Spleen (tissue), 11 donors: Measurements from ENCODE around the gene CLEC16A. TPM values are rescaled to one million over a fixed set of nuclear protein-coding genes. Genes with fewer than 3 reads are reported as not detected.
A peak's percentile ranks its signal among the peaks of the same experiment; 100 is the strongest.

ENCODE experiments used
- DNase-seq: peaks from one replicate; pipeline ENCODE4 v3.0.0-alpha.2; 2020
- H3K27ac ChIP-seq, 8 donors: fragments of 200-600 bp; sonication (generic) in 7 of 8; 1 replicate in 4 of 8; 2 replicates in 4 of 8; pipeline versions ENCODE4 v1.5.0 to v1.8.0; 2016 to 2021; ENCODE audit warnings: inconsistent platforms in 4 of 8, mild to moderate bottlenecking in 4 of 8, moderate library complexity in 1 of 8
- H3K27me3 ChIP-seq, 7 donors: fragments of 200-600 bp; sonication (generic) in 6 of 7; replicated peaks in 1 of 7; 1 replicate in 4 of 7; 2 replicates in 3 of 7; pipeline versions ENCODE4 v1.5.0 to v1.8.0; 2016 to 2021; ENCODE audit warnings: inconsistent platforms in 3 of 7, mild to moderate bottlenecking in 1 of 7
- H3K36me3 ChIP-seq, 6 donors: fragments of 200-600 bp; sonication (generic) in 5 of 6; 1 replicate in 4 of 6; 2 replicates in 2 of 6; pipeline versions ENCODE4 v1.5.0 to v1.8.0; 2016 to 2021; ENCODE audit warnings: inconsistent platforms in 2 of 6
- H3K4me1 ChIP-seq, 6 donors: fragments of 200-600 bp; sonication (generic) in 5 of 6; 1 replicate in 3 of 6; 2 replicates in 3 of 6; pipeline versions ENCODE4 v1.5.0 to v1.8.0; 2016 to 2021; ENCODE audit warnings: inconsistent platforms in 3 of 6
- H3K4me3 ChIP-seq, 8 donors: fragments of 200-600 bp; sonication (generic) in 7 of 8; 1 replicate in 4 of 8; 2 replicates in 4 of 8; pipeline versions ENCODE4 v1.5.0 to v1.8.0; 2016 to 2021; ENCODE audit warnings: inconsistent platforms in 4 of 8, mild to moderate bottlenecking in 4 of 8, moderate library complexity in 2 of 8
- H3K9me3 ChIP-seq, 8 donors: fragments of 200-600 bp; sonication (generic) in 7 of 8; 1 replicate in 4 of 8; 2 replicates in 4 of 8; pipeline versions ENCODE4 v1.5.0 to v1.8.0; 2016 to 2021; ENCODE audit warnings: inconsistent platforms in 4 of 8
- CTCF ChIP-seq, 11 experiments: fragments of 200-600 bp in 7 of 11; fragments of 450-650 bp in 4 of 11; sonication (generic) in 4 of 11; IDR thresholded peaks in 8 of 11; conservative IDR thresholded peaks in 3 of 11; 1 replicate in 7 of 11; 2 replicates in 4 of 11; pipeline versions ENCODE4 v1.4.0 to v1.8.0; 2016 to 2021; ENCODE audit warnings: antibody characterized with exemption in 11 of 11, inconsistent platforms in 4 of 11, mild to moderate bottlenecking in 1 of 11
- POLR2A ChIP-seq, 3 donors: fragments of 450-650 bp; IDR thresholded peaks; one replicate each; pipeline ENCODE4 v1.5.1; 2017; ENCODE audit warnings: antibody characterized with exemption in 3 of 3, mild to moderate bottlenecking in 1 of 3
- POLR2AphosphoS5 ChIP-seq, 3 donors: sonication (generic); formaldehyde crosslinking; IDR thresholded peaks; one replicate each; pipeline ENCODE4 v1.5.1; 2017; ENCODE audit warnings: antibody characterized with exemption in 3 of 3
- WGBS, 5 donors: extraction: QIAGEN DNeasy Blood & Tissue Kit in 3 of 5; methylation state at CpG; one replicate each; pipeline versions ENCODE4 v1.1.5 to v1.1.7; 2013 to 2018; 5-methylcytosine and 5-hydroxymethylcytosine counted together
- intact Hi-C: fragments of 100-400 bp; cut with DNase I; formaldehyde crosslinking; loops from one replicate; pipeline ENCODE4 v1.15.0; 2023; ENCODE audit warnings: low total_unique reads
- polyA plus RNA-seq, 3 donors: library from polyadenylated mRNA; stranded (reverse); fragments of 200-250 nt; gene quantifications; one replicate each; pipeline ENCODE4 v1.2.1, GENCODE V29; 2013
- total RNA-seq, 7 donors: library from RNA; depleted of rRNA in 3 of 7; stranded (reverse); fragments of >200 nt in 3 of 7; fragmentation: NEBNext Ultra II Directional in 4 of 7; extraction: Animal tissue kit (Norgen Biotek cat#: 25700) in 4 of 7; gene quantifications; one replicate each; pipeline versions ENCODE4 v1.1.0 to v1.2.1, GENCODE V29; 2016 to 2021
- donor health status: healthy with polysubstance abuse.
- donor health status: DM: no; HTN: no; CAD: no; lungs with moderate emphysema.
- donor health status: DM: no; HTN: no; CAD: no.
- donor health status: Bipolar disorder and iron deficiency.
- donor health status: healthy.
- donor health status: DM: no; HTN: no; CAD: no.
- donor health status: DM: yes; HTN: yes; CAD: no.

Gene CLEC16A
- total and polyA plus RNA-seq, 10 donors = 7.3 to 54.6 (median 35.1) TPM

GRCh38 chr16:11202260-11203091 lies 258.1 kb downstream of the CLEC16A start:
- peaks cover 0 to 1% (median 0%) of the 10 kb centered on the region in 6 donors for H3K36me3 ChIP-seq
- TF ChIP-seq CTCF (IDR thresholded peaks at IDR 0.05 in 8 of 11, conservative IDR thresholded peaks at IDR 0.05 in 3 of 11) (no peak), POLR2A (IDR thresholded peaks at IDR 0.05) (no peak), POLR2AphosphoS5 (IDR thresholded peaks at IDR 0.05) (no peak)
- 24 to 44% (median 35%) methylated on average over 9 to 13 of the region's 13 CpGs for WGBS, 5 donors
- intact Hi-C loops = no loop called here
- H3K4me3 ChIP-seq = no peak overlapping the region
- H3K27me3 ChIP-seq = peaks cover 0 to 13% (median 0%) of the 10 kb centered on the region in 7 donors
- peaks cover 6 to 59% (median 20%) of the 10 kb centered on the region in 6 donors for H3K4me1 ChIP-seq
- peaks cover 0 to 3% (median under 1%) of the 10 kb centered on the region in 8 donors for H3K9me3 ChIP-seq
- H3K27ac ChIP-seq = peak overlapping the region in 1 of 8 donors; percentile 24
- no peak for DNase-seq

- 60 to 75% (median 69%) methylated on average over 7 of the region's 7 CpGs for WGBS, 5 donors
- no peak for DNase-seq
- Histone ChIP-seq H3K27me3 (peaks cover 0 to 13% (median 0%) of the 10 kb centered on the region in 7 donors), H3K4me3 (no peak overlapping the region), H3K27ac (no peak overlapping the region), H3K9me3 (peaks cover 0 to 10% (median 6%) of the 10 kb centered on the region in 8 donors), H3K36me3 (no peaks in the 10 kb centered on the region), H3K4me1 (peaks cover 6 to 59% (median 20%) of the 10 kb centered on the region in 6 donors)
- intact Hi-C loops = no loop called here
- TF ChIP-seq POLR2AphosphoS5 (IDR thresholded peaks at IDR 0.05) = no peak
- no peak for TF ChIP-seq CTCF (IDR thresholded peaks at IDR 0.05 in 8 of 11, conservative IDR thresholded peaks at IDR 0.05 in 3 of 11)
- no peak for TF ChIP-seq POLR2A (IDR thresholded peaks at IDR 0.05)
These were observed 258.8 kb downstream of the CLEC16A start for GRCh38 chr16:11203111-11203623.

- peaks cover 0 to 11% (median 6%) of the 10 kb centered on the region in 8 donors for H3K9me3 ChIP-seq
- no peak overlapping the region for H3K4me3 ChIP-seq
- DNase-seq = no peak
- 46 to 74% (median 61%) methylated on average over 4 of the region's 4 CpGs for WGBS, 5 donors
- H3K27ac ChIP-seq = no peak overlapping the region
- TF ChIP-seq CTCF (IDR thresholded peaks at IDR 0.05 in 8 of 11, conservative IDR thresholded peaks at IDR 0.05 in 3 of 11) (no peak), POLR2A (IDR thresholded peaks at IDR 0.05) (no peak), POLR2AphosphoS5 (IDR thresholded peaks at IDR 0.05) (no peak)
- H3K36me3 ChIP-seq = no peaks in the 10 kb centered on the region
- peaks cover 0 to 16% (median 0%) of the 10 kb centered on the region in 7 donors for H3K27me3 ChIP-seq
- peaks cover 6 to 65% (median 20%) of the 10 kb centered on the region in 6 donors for H3K4me1 ChIP-seq
- intact Hi-C loops = no loop called here
These were observed 260.2 kb downstream of the CLEC16A start for GRCh38 chr16:11204513-11205047.
